Liver (tissue), 3 donors: ENCODE results near the gene MOB1B.

Experiments
- ATF3 ChIP-seq: IDR thresholded peaks from 2 replicates; pipeline ENCODE4 v1.6.1; 2016; ENCODE audit warnings: antibody characterized with exemption
- CTCF ChIP-seq: fragments of 150-350 bp; IDR thresholded peaks from 2 replicates; pipeline ENCODE4 v1.5.1; 2017; ENCODE audit warnings: improper control_type of control experiment, low read depth, low read length; ENCODE audit not compliant: missing input control
- EGR1 ChIP-seq, 2 donors: IDR thresholded peaks; 2 replicates each; pipeline ENCODE4 v1.6.1; 2016 to 2018; ENCODE audit warnings: antibody characterized with exemption in 2 of 2, low read depth in 2 of 2
- FOXA1 ChIP-seq: IDR thresholded peaks from 2 replicates; pipeline ENCODE4 v1.6.1; 2016; ENCODE audit warnings: antibody characterized with exemption
- GABPA ChIP-seq, 2 donors: IDR thresholded peaks in 1 of 2; conservative IDR thresholded peaks in 1 of 2; 2 replicates each; pipeline ENCODE4 v1.6.1; 2016; ENCODE audit warnings: antibody characterized with exemption in 2 of 2, mild to moderate bottlenecking in 1 of 2, moderate library complexity in 1 of 2
- HNF4A ChIP-seq, 2 donors: conservative IDR thresholded peaks; 2 replicates each; pipeline ENCODE4 v1.6.1; 2016; ENCODE audit warnings: antibody characterized with exemption in 2 of 2, mild to moderate bottlenecking in 2 of 2
- HNF4G ChIP-seq: IDR thresholded peaks from 2 replicates; pipeline ENCODE4 v1.6.1; 2016; ENCODE audit warnings: antibody characterized with exemption
- JUND ChIP-seq, 2 donors: IDR thresholded peaks; 2 replicates each; pipeline ENCODE4 v1.6.1; 2016; ENCODE audit warnings: antibody characterized with exemption in 2 of 2
- MAX ChIP-seq: IDR thresholded peaks from 2 replicates; pipeline ENCODE4 v1.6.1; 2016; ENCODE audit warnings: antibody characterized with exemption
- RAD21 ChIP-seq, 2 donors: IDR thresholded peaks; 2 replicates each; pipeline ENCODE4 v1.6.1; 2016; ENCODE audit warnings: antibody characterized with exemption in 2 of 2, mild to moderate bottlenecking in 2 of 2
- REST ChIP-seq: IDR thresholded peaks from 2 replicates; pipeline ENCODE4 v1.6.1; 2016; ENCODE audit warnings: antibody characterized with exemption, mild to moderate bottlenecking
- TAF1 ChIP-seq: conservative IDR thresholded peaks from 2 replicates; pipeline ENCODE4 v1.6.1; 2016; ENCODE audit warnings: antibody characterized with exemption, mild to moderate bottlenecking
- YY1 ChIP-seq: IDR thresholded peaks from 2 replicates; pipeline ENCODE4 v1.6.1; 2016; ENCODE audit warnings: antibody characterized with exemption, mild to moderate bottlenecking
- ZBTB33 ChIP-seq: IDR thresholded peaks from 2 replicates; pipeline ENCODE4 v1.6.1; 2016; ENCODE audit warnings: antibody characterized with exemption
- donor health status: healthy.
- donor health status: healthy.

- no peak for TF ChIP-seq CTCF
- no peak for TF ChIP-seq REST
- no peak for TF ChIP-seq HNF4G
- no peak for TF ChIP-seq ATF3
- TF ChIP-seq JUND (IDR thresholded peaks at IDR 0.05) = no peak
- no peak for TF ChIP-seq RAD21 (IDR thresholded peaks at IDR 0.05)
- TF ChIP-seq ZBTB33 = no peak
- TF ChIP-seq HNF4A (conservative IDR thresholded peaks at IDR 0.05) = no peak
- no peak for TF ChIP-seq YY1
- no peak for TF ChIP-seq FOXA1
- no peak for TF ChIP-seq MAX
- TF ChIP-seq EGR1 (IDR thresholded peaks at IDR 0.05; ENCODE audit: low read depth in 2 of 2) = no peak
- TF ChIP-seq TAF1 = no peak
- no peak for TF ChIP-seq GABPA (IDR thresholded peaks at IDR 0.05 in 1 of 2, conservative IDR thresholded peaks at IDR 0.05 in 1 of 2)
These were observed 106.0 kb downstream of the MOB1B start for GRCh38 chr4:71008196-71008595.
